ENCODE results near the gene CDCP1.

Gene CDCP1

DNA sequence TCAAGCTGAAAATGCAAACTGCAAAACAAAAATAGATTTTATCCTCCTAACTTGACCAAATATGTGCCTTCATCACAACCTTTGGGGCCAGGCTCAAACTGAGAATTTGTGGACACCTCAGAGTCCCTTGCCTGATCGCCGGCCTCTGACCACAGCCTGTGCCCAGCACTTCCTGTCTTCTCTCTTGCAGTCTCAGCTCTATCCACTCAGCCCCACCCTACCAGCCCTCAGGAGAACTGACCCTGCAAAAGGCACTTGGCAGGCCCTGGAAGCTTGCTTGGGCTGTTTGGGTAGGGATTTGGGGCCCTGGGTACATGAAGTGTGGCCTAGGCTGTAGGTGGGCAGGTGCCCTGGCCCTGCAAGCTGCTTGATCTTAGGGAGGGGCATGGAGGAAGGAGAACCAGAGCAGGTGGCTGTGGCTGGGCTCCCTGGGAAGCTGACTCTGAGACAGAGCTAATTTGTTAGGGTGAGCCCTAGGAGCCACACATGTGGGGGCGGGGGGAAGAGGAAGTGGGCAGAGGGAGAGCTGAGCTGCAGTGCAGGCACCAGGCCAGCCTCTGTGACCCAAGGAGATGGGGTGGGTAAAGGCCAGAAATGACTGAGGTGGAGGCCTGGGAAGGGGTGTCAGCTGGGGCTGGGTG is 111.4 kb downstream of the CDCP1 start:
- TF ChIP-seq, protein P1, sequence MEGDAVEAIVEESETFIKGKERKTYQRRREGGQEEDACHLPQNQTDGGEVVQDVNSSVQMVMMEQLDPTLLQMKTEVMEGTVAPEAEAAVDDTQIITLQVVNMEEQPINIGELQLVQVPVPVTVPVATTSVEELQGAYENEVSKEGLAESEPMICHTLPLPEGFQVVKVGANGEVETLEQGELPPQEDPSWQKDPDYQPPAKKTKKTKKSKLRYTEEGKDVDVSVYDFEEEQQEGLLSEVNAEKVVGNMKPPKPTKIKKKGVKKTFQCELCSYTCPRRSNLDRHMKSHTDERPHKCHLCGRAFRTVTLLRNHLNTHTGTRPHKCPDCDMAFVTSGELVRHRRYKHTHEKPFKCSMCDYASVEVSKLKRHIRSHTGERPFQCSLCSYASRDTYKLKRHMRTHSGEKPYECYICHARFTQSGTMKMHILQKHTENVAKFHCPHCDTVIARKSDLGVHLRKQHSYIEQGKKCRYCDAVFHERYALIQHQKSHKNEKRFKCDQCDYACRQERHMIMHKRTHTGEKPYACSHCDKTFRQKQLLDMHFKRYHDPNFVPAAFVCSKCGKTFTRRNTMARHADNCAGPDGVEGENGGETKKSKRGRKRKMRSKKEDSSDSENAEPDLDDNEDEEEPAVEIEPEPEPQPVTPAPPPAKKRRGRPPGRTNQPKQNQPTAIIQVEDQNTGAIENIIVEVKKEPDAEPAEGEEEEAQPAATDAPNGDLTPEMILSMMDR (IDR thresholded peaks at IDR 0.05; ENCODE audit: borderline replicate concordance, control extremely low read depth, extremely low read depth, insufficient read depth, missing control alignments), result no peak
- in situ Hi-C loops (cut with MboI; ENCODE audit: low sequenced_read_pairs, unreplicated experiment), result loop anchor here (5.0 to 25.0 kb wide), 3 partner anchors 178 to 628 kb away; no protein-coding TSS in a partner anchor
- DNase-seq (ENCODE audit: low spot score), result peak; percentile 51

DNA sequence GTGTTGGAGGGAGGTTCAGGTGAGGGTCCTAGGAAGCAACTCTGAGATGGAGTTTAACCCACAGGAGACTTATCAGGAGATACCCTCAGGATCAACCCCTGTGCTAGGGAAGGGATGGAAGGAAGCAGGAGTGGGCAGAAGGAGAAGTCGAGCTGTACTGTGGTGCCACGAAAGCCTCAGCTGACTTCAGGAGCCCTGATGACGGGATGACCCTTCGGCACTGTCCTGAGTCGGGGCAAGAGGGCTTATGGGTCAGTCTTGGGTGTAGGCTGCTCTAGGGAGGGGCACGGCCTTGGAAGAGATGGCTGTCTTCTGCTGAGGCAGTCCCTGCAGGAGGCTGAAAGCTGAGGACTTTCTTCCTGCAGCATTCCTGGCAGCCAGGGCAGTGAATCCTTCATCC is 112.4 kb downstream of the CDCP1 start:
- no peak for DNase-seq (ENCODE audit: low spot score)

More for the DNA sequence above, 112.4 kb downstream of the CDCP1 start:
- in situ Hi-C loops (cut with MboI; ENCODE audit: low sequenced_read_pairs, unreplicated experiment), result loop anchor here (10.0 to 25.0 kb wide), 2 partner anchors 471 to 629 kb away; no protein-coding TSS in a partner anchor
- TF ChIP-seq, protein P1 (IDR thresholded peaks at IDR 0.05; ENCODE audit: borderline replicate concordance, control extremely low read depth, extremely low read depth, insufficient read depth, missing control alignments), result no peak
